HepG2 (cell line): ENCODE data around the gene NAPB. TPM values are rescaled to one million over a fixed set of nuclear protein-coding genes. Genes with fewer than 3 reads are reported as not detected.

Experiments used
- GTF3A ChIP-seq: sonication (generic); formaldehyde crosslinking; conservative IDR thresholded peaks from 2 replicates; pipeline ENCODE4 v1.4.0; 2020; ENCODE audit warnings: mild to moderate bottlenecking, missing genetic modification reagents
- HNRNPK ChIP-seq: fragments of 200-400 bp; formaldehyde crosslinking; IDR thresholded peaks from 2 replicates; pipeline ENCODE4 v1.6.1; 2018; ENCODE audit warnings: low read length, low read depth, moderate library complexity, mild to moderate bottlenecking; ENCODE audit not compliant: poor library complexity, severe bottlenecking
- KDM6A ChIP-seq: IDR thresholded peaks from 2 replicates; pipeline ENCODE4 v1.6.1; 2016; ENCODE audit warnings: low read depth
- NCOA2 ChIP-seq: sonication (generic); formaldehyde crosslinking; IDR thresholded peaks from 2 replicates; pipeline ENCODE4 v1.8.0; 2022; ENCODE audit warnings: inconsistent platforms
- RARA ChIP-seq: IDR thresholded peaks from 2 replicates; pipeline ENCODE4 v1.6.1; 2016; ENCODE audit warnings: missing genetic modification reagents, missing compliant biosample characterization
- SMARCC2 ChIP-seq: fragments of 450-650 bp; IDR thresholded peaks from 2 replicates; pipeline ENCODE4 v1.6.1; 2017; ENCODE audit warnings: antibody characterized with exemption, mild to moderate bottlenecking
- TAF15 ChIP-seq: fragments of 200-400 bp; formaldehyde crosslinking; IDR thresholded peaks from one replicate; pipeline ENCODE4 v1.6.1; 2018; ENCODE audit warnings: mild to moderate bottlenecking, low read depth, low read length; ENCODE audit not compliant: poor library complexity, severe bottlenecking
- THYN1 ChIP-seq: sonication (generic); formaldehyde crosslinking; IDR thresholded peaks from 2 replicates; pipeline ENCODE4 v1.8.1; 2023; ENCODE audit warnings: low read depth, mild to moderate bottlenecking, moderate library complexity, missing genetic modification reagents, borderline replicate concordance
- ZBTB3 ChIP-seq: sonication (generic); formaldehyde crosslinking; IDR thresholded peaks from 2 replicates; pipeline ENCODE4 v1.4.0; 2020; ENCODE audit warnings: low read depth, mild to moderate bottlenecking, moderate library complexity, missing genetic modification reagents, borderline replicate concordance
- ZNF333 ChIP-seq: sonication (generic); formaldehyde crosslinking; IDR thresholded peaks from 2 replicates; pipeline ENCODE4 v1.4.0; 2020; ENCODE audit warnings: mild to moderate bottlenecking, missing genetic modification reagents, borderline replicate concordance
- ZNF841 ChIP-seq: sonication (generic); formaldehyde crosslinking; IDR thresholded peaks from 2 replicates; pipeline ENCODE4 v1.8.1; 2023; ENCODE audit warnings: missing genetic modification reagents, borderline replicate concordance
- polyA plus RNA-seq, 8 experiments: library from polyadenylated mRNA; depleted of rRNA in 3 of 8; stranded (reverse) in 7 of 8; unstranded in 1 of 8; fragments of >200 nt; fragmentation: Illumina TruSeq in 4 of 8; extraction: Trizol in 4 of 8; gene quantifications; 2 replicates each; pipeline versions ENCODE4 v1.2.1 to v1.2.3, GENCODE V29; 2011 to 2016; ENCODE audit warnings: low read depth in 4 of 8, missing spikeins in 1 of 8, mixed read lengths in 1 of 8; ENCODE audit not compliant: insufficient read depth in 1 of 8
- total RNA-seq, 5 experiments: library from RNA; depleted of rRNA; stranded (reverse); fragments of >200 nt; fragmentation: Illumina TruSeq; extraction: Trizol; gene quantifications; 2 replicates each; pipeline ENCODE4 v1.2.3, GENCODE V29; 2016; ENCODE audit warnings: low read depth in 1 of 5
- TF ChIP-seq, protein P1 (sequence below): sonication (generic); formaldehyde crosslinking; IDR thresholded peaks from 2 replicates; pipeline ENCODE4 v1.5.0; 2020; ENCODE audit warnings: mild to moderate bottlenecking, missing genetic modification reagents, moderate library complexity
- TF ChIP-seq, protein P2 (sequence below): sonication (generic); formaldehyde crosslinking; IDR thresholded peaks from 2 replicates; pipeline ENCODE4 v1.4.0; 2020; ENCODE audit warnings: low read depth, missing genetic modification reagents
- TF ChIP-seq, protein P3 (sequence below): sonication (generic); formaldehyde crosslinking; IDR thresholded peaks from 2 replicates; pipeline ENCODE4 v1.9.0; 2022; ENCODE audit warnings: missing genetic modification reagents, mild to moderate bottlenecking, borderline replicate concordance
- TF ChIP-seq, protein P4 (sequence below): sonication (generic); formaldehyde crosslinking; IDR thresholded peaks from 2 replicates; pipeline ENCODE4 v1.4.0; 2020; ENCODE audit warnings: missing genetic modification reagents
- TF ChIP-seq, protein P5 (sequence below): sonication (generic); formaldehyde crosslinking; IDR thresholded peaks from 2 replicates; pipeline ENCODE4 v1.4.0; 2020; ENCODE audit warnings: mild to moderate bottlenecking, missing genetic modification reagents

NAPB gene
- total and polyA plus RNA-seq, 2 of the 13 experiments (the other 11 are each of a cell fraction or from before 2014, with no cell fraction given): 15.2 to 16.1 TPM

DNA sequence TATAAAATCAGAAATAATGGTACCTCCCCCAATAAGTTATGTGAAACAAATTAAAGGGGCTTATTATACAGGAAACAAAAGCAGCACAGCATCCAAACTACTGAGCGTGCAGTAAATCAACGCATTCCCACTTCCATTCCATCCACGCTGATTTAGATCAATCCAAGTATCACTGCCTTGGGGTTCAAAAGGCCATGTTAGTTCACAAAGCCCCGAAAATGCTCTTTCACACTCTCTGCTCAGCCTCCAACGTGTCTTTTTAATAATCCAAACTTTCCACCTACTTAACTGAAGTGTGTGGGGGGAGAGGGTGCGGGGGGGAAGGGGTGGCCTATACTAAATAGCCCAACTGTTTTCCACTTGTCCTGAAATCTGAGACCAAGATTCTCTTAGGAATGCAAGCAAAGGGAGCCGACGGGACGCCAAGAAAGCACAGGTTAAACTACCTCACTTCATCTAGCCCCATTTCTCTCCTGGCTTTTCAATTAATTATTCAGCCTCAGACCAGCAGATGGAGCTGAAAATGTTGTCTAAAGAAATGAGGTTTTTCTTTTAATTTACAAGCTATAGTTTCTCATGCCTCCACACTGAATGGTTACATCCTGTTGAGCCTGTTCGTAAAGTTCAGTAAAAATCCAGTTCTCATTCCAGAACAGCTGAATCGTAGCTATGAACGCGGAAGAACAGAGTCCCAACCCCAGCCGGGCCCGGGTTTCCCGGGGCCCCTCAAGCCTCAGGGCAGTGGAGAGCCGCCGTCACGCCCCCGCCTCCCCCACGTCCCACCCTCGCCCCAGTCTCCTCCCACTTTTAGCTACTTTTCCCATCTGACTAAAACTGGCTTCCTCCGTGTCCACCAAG lies 71.7 kb downstream of the NAPB start (continued):
- TF ChIP-seq RARA (CRISPR knock-in tag) (no peak), ZBTB3 (no peak), ZNF333 (CRISPR knock-in tag) (no peak), KDM6A (CRISPR knock-in tag) (no peak), HNRNPK (peak; percentile 7), NCOA2 (CRISPR knock-in tag) (no peak), TAF15 (no peak), ZNF841 (CRISPR knock-in tag) (no peak), GTF3A (CRISPR knock-in tag) (no peak), SMARCC2 (no peak), THYN1 (CRISPR knock-in tag) (no peak)
- TF ChIP-seq, protein P1, sequence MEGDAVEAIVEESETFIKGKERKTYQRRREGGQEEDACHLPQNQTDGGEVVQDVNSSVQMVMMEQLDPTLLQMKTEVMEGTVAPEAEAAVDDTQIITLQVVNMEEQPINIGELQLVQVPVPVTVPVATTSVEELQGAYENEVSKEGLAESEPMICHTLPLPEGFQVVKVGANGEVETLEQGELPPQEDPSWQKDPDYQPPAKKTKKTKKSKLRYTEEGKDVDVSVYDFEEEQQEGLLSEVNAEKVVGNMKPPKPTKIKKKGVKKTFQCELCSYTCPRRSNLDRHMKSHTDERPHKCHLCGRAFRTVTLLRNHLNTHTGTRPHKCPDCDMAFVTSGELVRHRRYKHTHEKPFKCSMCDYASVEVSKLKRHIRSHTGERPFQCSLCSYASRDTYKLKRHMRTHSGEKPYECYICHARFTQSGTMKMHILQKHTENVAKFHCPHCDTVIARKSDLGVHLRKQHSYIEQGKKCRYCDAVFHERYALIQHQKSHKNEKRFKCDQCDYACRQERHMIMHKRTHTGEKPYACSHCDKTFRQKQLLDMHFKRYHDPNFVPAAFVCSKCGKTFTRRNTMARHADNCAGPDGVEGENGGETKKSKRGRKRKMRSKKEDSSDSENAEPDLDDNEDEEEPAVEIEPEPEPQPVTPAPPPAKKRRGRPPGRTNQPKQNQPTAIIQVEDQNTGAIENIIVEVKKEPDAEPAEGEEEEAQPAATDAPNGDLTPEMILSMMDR (CRISPR knock-in tag): peak; percentile 36
- TF ChIP-seq, protein P2, sequence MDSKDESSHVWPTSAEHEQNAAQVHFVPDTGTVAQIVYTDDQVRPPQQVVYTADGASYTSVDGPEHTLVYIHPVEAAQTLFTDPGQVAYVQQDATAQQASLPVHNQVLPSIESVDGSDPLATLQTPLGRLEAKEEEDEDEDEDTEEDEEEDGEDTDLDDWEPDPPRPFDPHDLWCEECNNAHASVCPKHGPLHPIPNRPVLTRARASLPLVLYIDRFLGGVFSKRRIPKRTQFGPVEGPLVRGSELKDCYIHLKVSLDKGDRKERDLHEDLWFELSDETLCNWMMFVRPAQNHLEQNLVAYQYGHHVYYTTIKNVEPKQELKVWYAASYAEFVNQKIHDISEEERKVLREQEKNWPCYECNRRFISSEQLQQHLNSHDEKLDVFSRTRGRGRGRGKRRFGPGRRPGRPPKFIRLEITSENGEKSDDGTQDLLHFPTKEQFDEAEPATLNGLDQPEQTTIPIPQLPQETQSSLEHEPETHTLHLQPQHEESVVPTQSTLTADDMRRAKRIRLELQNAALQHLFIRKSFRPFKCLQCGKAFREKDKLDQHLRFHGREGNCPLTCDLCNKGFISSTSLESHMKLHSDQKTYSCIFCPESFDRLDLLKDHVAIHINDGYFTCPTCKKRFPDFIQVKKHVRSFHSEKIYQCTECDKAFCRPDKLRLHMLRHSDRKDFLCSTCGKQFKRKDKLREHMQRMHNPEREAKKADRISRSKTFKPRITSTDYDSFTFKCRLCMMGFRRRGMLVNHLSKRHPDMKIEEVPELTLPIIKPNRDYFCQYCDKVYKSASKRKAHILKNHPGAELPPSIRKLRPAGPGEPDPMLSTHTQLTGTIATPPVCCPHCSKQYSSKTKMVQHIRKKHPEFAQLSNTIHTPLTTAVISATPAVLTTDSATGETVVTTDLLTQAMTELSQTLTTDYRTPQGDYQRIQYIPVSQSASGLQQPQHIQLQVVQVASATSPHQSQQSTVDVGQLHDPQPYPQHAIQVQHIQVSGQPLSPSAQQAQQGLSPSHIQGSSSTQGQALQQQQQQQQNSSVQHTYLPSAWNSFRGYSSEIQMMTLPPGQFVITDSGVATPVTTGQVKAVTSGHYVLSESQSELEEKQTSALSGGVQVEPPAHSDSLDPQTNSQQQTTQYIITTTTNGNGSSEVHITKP: no peak
- TF ChIP-seq, protein P3, sequence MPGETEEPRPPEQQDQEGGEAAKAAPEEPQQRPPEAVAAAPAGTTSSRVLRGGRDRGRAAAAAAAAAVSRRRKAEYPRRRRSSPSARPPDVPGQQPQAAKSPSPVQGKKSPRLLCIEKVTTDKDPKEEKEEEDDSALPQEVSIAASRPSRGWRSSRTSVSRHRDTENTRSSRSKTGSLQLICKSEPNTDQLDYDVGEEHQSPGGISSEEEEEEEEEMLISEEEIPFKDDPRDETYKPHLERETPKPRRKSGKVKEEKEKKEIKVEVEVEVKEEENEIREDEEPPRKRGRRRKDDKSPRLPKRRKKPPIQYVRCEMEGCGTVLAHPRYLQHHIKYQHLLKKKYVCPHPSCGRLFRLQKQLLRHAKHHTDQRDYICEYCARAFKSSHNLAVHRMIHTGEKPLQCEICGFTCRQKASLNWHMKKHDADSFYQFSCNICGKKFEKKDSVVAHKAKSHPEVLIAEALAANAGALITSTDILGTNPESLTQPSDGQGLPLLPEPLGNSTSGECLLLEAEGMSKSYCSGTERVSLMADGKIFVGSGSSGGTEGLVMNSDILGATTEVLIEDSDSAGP (CRISPR knock-in tag): no peak
- TF ChIP-seq, protein P4, sequence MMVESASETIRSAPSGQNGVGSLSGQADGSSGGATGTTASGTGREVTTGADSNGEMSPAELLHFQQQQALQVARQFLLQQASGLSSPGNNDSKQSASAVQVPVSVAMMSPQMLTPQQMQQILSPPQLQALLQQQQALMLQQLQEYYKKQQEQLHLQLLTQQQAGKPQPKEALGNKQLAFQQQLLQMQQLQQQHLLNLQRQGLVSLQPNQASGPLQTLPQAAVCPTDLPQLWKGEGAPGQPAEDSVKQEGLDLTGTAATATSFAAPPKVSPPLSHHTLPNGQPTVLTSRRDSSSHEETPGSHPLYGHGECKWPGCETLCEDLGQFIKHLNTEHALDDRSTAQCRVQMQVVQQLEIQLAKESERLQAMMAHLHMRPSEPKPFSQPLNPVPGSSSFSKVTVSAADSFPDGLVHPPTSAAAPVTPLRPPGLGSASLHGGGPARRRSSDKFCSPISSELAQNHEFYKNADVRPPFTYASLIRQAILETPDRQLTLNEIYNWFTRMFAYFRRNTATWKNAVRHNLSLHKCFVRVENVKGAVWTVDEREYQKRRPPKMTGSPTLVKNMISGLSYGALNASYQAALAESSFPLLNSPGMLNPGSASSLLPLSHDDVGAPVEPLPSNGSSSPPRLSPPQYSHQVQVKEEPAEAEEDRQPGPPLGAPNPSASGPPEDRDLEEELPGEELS: no peak
- TF ChIP-seq, protein P5, sequence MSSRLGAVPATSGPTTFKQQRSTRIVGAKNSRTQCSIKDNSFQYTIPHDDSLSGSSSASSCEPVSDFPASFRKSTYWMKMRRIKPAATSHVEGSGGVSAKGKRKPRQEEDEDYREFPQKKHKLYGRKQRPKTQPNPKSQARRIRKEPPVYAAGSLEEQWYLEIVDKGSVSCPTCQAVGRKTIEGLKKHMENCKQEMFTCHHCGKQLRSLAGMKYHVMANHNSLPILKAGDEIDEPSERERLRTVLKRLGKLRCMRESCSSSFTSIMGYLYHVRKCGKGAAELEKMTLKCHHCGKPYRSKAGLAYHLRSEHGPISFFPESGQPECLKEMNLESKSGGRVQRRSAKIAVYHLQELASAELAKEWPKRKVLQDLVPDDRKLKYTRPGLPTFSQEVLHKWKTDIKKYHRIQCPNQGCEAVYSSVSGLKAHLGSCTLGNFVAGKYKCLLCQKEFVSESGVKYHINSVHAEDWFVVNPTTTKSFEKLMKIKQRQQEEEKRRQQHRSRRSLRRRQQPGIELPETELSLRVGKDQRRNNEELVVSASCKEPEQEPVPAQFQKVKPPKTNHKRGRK (CRISPR knock-in tag): no peak
